HFFc6 (cell line): ENCODE data around the gene PKM. TPM values are rescaled to one million over a fixed set of nuclear protein-coding genes. Genes with fewer than 3 reads are reported as not detected.

Source experiments
- DNase-seq: peaks from one replicate; pipeline ENCODE4 v3.0.0-alpha.2; 2018
- H3K27ac Mint-ChIP-seq: 2 replicates; pipeline ENCODE4 v1.8.0; 2020; ENCODE audit warnings: mild to moderate bottlenecking, mixed read lengths
- H3K27me3 Mint-ChIP-seq: 2 replicates; pipeline ENCODE4 v1.8.0; 2021; ENCODE audit warnings: mild to moderate bottlenecking, moderate library complexity, mixed read lengths; ENCODE audit not compliant: insufficient read depth
- H3K36me3 Mint-ChIP-seq: 2 replicates; pipeline ENCODE4 v1.8.0; 2021; ENCODE audit warnings: low read depth, mixed read lengths
- H3K4me1 Mint-ChIP-seq: 2 replicates; pipeline ENCODE4 v1.8.0; 2020; ENCODE audit warnings: low read depth, mixed read lengths
- H3K4me3 Mint-ChIP-seq: 2 replicates; pipeline ENCODE4 v1.8.0; 2020; ENCODE audit warnings: mild to moderate bottlenecking, moderate library complexity, mixed read lengths
- H3K9me3 Mint-ChIP-seq: 2 replicates; pipeline ENCODE4 v1.8.0; 2020; ENCODE audit warnings: mild to moderate bottlenecking, mixed read lengths
- total RNA-seq, 6 experiments: library from RNA; stranded (reverse); fragmentation: NEBNext Ultra II Directional; extraction: Animal tissue kit (Norgen Biotek cat#: 25700); gene quantifications; 2 replicates in 1 of 6; 3 replicates in 5 of 6; pipeline ENCODE4 v1.2.3, GENCODE V29; 2021
- TF ChIP-seq, protein P1 (sequence below): fragments of 200-600 bp; sonication (generic); IDR thresholded peaks from 2 replicates; pipeline ENCODE4 v1.5.0; 2021; ENCODE audit warnings: antibody characterized with exemption, mild to moderate bottlenecking

PKM gene
- total RNA-seq, 6 experiments from 2014 or later: 2,533 to 2,832 (median 2,656) TPM

- Mint-ChIP-seq H3K27ac (no peak overlapping the region), H3K27me3 (peaks cover 35% of the 10 kb centered on the region), H3K9me3 (no peaks in the 10 kb centered on the region), H3K36me3 (no peaks in the 10 kb centered on the region), H3K4me1 (peaks cover 7% of the 10 kb centered on the region), H3K4me3 (no peak overlapping the region)
- no peak for DNase-seq
- TF ChIP-seq, protein P1, sequence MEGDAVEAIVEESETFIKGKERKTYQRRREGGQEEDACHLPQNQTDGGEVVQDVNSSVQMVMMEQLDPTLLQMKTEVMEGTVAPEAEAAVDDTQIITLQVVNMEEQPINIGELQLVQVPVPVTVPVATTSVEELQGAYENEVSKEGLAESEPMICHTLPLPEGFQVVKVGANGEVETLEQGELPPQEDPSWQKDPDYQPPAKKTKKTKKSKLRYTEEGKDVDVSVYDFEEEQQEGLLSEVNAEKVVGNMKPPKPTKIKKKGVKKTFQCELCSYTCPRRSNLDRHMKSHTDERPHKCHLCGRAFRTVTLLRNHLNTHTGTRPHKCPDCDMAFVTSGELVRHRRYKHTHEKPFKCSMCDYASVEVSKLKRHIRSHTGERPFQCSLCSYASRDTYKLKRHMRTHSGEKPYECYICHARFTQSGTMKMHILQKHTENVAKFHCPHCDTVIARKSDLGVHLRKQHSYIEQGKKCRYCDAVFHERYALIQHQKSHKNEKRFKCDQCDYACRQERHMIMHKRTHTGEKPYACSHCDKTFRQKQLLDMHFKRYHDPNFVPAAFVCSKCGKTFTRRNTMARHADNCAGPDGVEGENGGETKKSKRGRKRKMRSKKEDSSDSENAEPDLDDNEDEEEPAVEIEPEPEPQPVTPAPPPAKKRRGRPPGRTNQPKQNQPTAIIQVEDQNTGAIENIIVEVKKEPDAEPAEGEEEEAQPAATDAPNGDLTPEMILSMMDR: no peak
Observed at GRCh38 chr15:72168131-72168807, 62.7 kb downstream of the PKM start.

DNA sequence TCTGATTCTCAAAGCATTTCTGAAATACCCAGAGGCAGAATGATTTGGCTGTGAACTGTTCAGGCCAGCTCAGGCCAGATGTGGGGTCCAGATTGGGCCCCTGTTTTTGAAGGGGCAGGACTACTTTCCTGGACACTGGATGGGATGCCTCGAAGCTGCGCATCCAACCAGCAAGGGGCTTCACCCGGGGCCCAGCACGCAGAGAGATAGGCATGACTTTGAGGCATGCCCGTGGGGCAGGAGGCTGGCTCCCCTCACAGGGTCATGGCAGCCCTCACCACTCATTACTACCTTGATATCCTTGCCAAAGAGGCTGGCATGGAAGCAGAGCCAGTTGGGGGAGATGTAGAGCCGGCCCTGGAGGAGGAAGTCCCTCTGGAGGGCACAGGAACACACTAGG is 63.5 kb downstream of the PKM start:
- no peak overlapping the region for H3K4me3 Mint-ChIP-seq
- TF ChIP-seq, protein P1: no peak
- no peaks in the 10 kb centered on the region for H3K9me3 Mint-ChIP-seq
- no peaks in the 10 kb centered on the region for H3K36me3 Mint-ChIP-seq
- no peak overlapping the region for H3K27ac Mint-ChIP-seq
- no peak for DNase-seq
- peaks cover 7% of the 10 kb centered on the region for H3K4me1 Mint-ChIP-seq
- peaks cover 37% of the 10 kb centered on the region for H3K27me3 Mint-ChIP-seq

DNA sequence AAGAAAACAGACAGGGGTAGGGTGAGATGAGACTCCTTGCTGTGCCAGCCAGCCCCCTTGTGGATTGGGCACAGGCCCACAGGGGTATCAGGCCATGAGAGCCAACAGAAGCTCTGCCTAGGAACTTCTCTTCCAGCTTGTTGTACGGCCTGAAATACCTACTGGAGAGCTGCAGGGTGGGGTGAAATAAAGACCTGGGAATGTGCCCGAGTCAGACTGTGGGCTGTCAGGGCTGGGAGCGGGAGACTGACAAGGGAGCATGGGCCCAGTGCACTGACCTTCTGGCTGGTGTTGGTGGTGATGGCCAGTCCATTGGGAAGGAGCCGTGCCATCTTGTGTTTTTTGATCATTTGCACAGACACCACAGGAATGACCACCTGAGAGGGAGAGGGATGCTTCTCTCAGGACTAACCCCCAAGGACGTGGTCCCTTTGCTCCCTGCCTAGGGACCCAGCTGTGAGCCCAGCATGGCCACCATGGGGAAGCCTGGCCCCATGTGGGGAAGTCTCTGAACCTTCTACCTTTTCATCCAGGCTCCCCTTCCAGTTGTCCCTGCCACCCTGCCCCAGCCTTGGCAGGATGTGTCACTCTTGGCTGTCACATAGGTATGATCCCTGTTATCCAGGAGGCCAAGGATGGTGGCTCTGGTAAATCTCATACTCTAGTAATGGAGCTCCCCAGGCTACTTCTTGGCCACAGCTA is 64.1 kb downstream of the PKM start:
- no peak for DNase-seq
- H3K9me3 Mint-ChIP-seq: no peaks in the 10 kb centered on the region
- no peaks in the 10 kb centered on the region for H3K36me3 Mint-ChIP-seq
- TF ChIP-seq, protein P1: no peak
- H3K27ac Mint-ChIP-seq: no peak overlapping the region
- H3K4me3 Mint-ChIP-seq: no peak overlapping the region
- H3K4me1 Mint-ChIP-seq: peaks cover 7% of the 10 kb centered on the region
- peaks cover 34% of the 10 kb centered on the region for H3K27me3 Mint-ChIP-seq

GRCh38 chr15:72163719-72164118 is 67.3 kb downstream of the PKM start:
- no peak overlapping the region for H3K27ac Mint-ChIP-seq
- no peak for DNase-seq
- H3K27me3 Mint-ChIP-seq: peaks cover 26% of the 10 kb centered on the region
- no peak overlapping the region for H3K4me3 Mint-ChIP-seq
- no peaks in the 10 kb centered on the region for H3K36me3 Mint-ChIP-seq
- TF ChIP-seq, protein P1: no peak
- peaks cover 7% of the 10 kb centered on the region for H3K4me1 Mint-ChIP-seq
- H3K9me3 Mint-ChIP-seq: no peaks in the 10 kb centered on the region

DNA sequence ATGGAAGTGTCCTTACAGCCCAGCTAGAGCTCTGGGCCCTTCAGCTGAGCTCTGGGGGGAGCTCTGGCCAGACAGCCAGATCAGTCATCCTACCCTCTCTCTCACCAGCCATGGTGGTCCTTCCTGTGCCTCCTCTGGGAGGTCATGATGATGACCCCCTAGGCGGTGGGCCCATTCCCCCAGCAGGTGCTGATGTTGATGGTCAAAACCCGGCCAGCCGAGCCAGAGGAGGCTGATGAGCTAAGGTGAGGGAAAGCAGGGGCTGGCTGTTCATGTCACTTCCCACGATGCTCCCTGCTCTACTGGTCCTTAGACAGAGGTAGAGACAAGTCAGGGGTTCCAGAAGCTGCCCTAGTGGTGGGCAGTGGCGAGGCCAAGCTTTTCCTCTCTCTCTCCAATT is 68.4 kb downstream of the PKM start:
- H3K27ac Mint-ChIP-seq: no peak overlapping the region
- H3K4me3 Mint-ChIP-seq: no peak overlapping the region
- TF ChIP-seq, protein P1: no peak
- no peak for DNase-seq
- peaks cover 20% of the 10 kb centered on the region for H3K27me3 Mint-ChIP-seq
- no peaks in the 10 kb centered on the region for H3K36me3 Mint-ChIP-seq
- no peaks in the 10 kb centered on the region for H3K4me1 Mint-ChIP-seq
- H3K9me3 Mint-ChIP-seq: no peaks in the 10 kb centered on the region
